ENCODE data around the gene DDIT3.

GRCh38 chr12:57477710-57478681 is 42.3 kb downstream of the DDIT3 start:
- TF ChIP-seq CTCF (IDR thresholded peaks at IDR 0.05) = no peak
- TF ChIP-seq POLR2A (IDR thresholded peaks at IDR 0.05) = no peak
